ENCODE results near the gene PPP1R7. TPM values are rescaled to one million over a fixed set of nuclear protein-coding genes. Genes with fewer than 3 reads are reported as not detected.

The PPP1R7 gene
- total RNA-seq, 1 experiment from 2014 or later, result 43.9 TPM

DNA sequence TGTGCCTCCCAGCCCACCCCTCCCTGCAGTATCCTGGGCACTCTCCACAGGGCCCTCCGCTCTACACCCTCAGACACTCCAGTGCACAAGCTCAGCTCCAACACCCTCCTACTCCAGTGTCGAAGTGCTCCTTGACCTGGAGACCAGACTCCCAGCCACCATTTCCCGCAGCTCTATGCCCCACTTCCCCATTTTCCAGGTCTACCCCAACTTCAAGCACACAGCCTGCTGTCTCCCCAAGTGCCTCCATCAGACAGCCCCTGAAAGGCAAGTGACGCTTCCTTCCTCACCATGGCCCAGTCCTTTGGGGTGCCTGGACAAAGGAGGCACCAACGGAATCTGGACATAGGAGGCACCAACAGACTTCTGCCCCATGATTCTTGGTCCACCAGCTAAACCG lies 8.2 kb upstream of the PPP1R7 start:
- peak overlapping the region; percentile 6 for H3K27ac Mint-ChIP-seq (ENCODE audit: low read depth, unreplicated experiment)
- BruUV-seq (replicated peaks), result no TSS peak
- TF ChIP-seq, protein P1, sequence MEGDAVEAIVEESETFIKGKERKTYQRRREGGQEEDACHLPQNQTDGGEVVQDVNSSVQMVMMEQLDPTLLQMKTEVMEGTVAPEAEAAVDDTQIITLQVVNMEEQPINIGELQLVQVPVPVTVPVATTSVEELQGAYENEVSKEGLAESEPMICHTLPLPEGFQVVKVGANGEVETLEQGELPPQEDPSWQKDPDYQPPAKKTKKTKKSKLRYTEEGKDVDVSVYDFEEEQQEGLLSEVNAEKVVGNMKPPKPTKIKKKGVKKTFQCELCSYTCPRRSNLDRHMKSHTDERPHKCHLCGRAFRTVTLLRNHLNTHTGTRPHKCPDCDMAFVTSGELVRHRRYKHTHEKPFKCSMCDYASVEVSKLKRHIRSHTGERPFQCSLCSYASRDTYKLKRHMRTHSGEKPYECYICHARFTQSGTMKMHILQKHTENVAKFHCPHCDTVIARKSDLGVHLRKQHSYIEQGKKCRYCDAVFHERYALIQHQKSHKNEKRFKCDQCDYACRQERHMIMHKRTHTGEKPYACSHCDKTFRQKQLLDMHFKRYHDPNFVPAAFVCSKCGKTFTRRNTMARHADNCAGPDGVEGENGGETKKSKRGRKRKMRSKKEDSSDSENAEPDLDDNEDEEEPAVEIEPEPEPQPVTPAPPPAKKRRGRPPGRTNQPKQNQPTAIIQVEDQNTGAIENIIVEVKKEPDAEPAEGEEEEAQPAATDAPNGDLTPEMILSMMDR (IDR thresholded peaks at IDR 0.05; ENCODE audit: unreplicated experiment), result no peak

DNA sequence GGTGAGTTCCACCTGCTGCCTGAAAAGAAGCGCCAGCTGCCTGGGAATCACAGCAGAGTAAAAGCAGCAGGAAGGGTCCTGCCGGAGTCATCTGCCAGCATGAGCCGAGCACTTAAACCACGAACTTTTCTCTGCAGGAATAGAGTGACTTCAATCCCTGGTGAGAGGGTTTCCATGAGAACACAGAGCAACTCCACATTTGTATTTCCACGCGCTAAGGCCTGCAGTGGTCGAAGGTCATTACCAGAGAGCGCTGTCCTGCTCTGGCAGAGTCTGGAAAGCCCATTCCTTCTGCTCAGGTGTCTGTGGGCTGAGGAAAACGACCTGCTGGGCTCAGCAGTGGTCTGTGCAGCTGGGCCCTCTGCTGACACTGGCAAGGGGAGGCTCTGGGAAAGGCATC lies 7.7 kb upstream of the PPP1R7 start:
- Mint-ChIP-seq H3K27ac (ENCODE audit: low read depth, unreplicated experiment) (peak overlapping the region; percentile 6), H3K27me3 (ENCODE audit: insufficient read depth, unreplicated experiment) (no peaks in the 10 kb centered on the region), H3K36me3 (ENCODE audit: insufficient read depth, unreplicated experiment) (peaks cover 7% of the 10 kb centered on the region), H3K4me3 (ENCODE audit: unreplicated experiment) (no peak overlapping the region), H3K4me1 (ENCODE audit: insufficient read depth, unreplicated experiment) (no peaks in the 10 kb centered on the region), H3K9me3 (ENCODE audit: unreplicated experiment) (no peaks in the 10 kb centered on the region)
- intact Hi-C loops (cut with micrococcal nuclease), result no loop called here
- TF ChIP-seq, protein P1 (IDR thresholded peaks at IDR 0.05; ENCODE audit: unreplicated experiment), result no peak
- CTCF ChIA-PET, result interaction anchor here (0.6 kb wide), 2 partner anchors 31 to 245 kb away, joined by 4 to 5 read pairs; no protein-coding TSS in a partner anchor
- no peak for DNase-seq (ENCODE audit: unreplicated experiment)
- BruUV-seq (replicated peaks), result no TSS peak
- POLR2A ChIA-PET, result no interaction called here

More for the DNA sequence above, 8.2 kb upstream of the PPP1R7 start:
- no peaks in the 10 kb centered on the region for H3K4me1 Mint-ChIP-seq (ENCODE audit: insufficient read depth, unreplicated experiment)
- H3K27me3 Mint-ChIP-seq (ENCODE audit: insufficient read depth, unreplicated experiment), result no peaks in the 10 kb centered on the region
- DNase-seq (ENCODE audit: unreplicated experiment), result no peak
- intact Hi-C loops (cut with micrococcal nuclease), result no loop called here
- ChIA-PET CTCF (interaction anchor here (0.6 kb wide), 1 partner anchor 31 kb away, joined by 4 read pairs; no protein-coding TSS in a partner anchor), POLR2A (no interaction called here)
- H3K36me3 Mint-ChIP-seq (ENCODE audit: insufficient read depth, unreplicated experiment), result peaks cover 7% of the 10 kb centered on the region
- H3K9me3 Mint-ChIP-seq (ENCODE audit: unreplicated experiment), result no peaks in the 10 kb centered on the region
- no peak overlapping the region for H3K4me3 Mint-ChIP-seq (ENCODE audit: unreplicated experiment)

DNA sequence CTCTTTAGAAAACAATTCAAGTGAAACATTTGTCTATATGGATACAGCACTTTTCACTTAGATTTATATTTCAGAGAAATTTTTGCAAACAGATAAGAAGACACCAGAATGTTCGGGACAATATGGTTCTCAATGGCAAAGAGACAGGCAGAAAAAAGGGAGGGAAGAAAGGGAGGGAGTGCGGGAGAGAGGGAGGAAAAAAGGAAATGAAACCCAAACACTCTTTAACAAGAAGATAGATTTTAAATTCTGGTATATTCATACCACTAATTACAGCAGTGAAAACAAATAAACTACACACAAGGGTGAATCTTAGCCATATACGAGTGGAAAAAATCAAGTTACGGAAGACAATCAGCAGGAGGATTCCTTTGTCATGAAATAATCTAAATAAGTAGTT lies 4.0 kb upstream of the PPP1R7 start:
- no TSS peak for BruUV-seq (replicated peaks)
- Mint-ChIP-seq H3K4me3 (ENCODE audit: unreplicated experiment) (no peak overlapping the region), H3K36me3 (ENCODE audit: insufficient read depth, unreplicated experiment) (peaks cover 7% of the 10 kb centered on the region), H3K27me3 (ENCODE audit: insufficient read depth, unreplicated experiment) (no peaks in the 10 kb centered on the region), H3K27ac (ENCODE audit: low read depth, unreplicated experiment) (no peak overlapping the region), H3K4me1 (ENCODE audit: insufficient read depth, unreplicated experiment) (peaks cover 15% of the 10 kb centered on the region), H3K9me3 (ENCODE audit: unreplicated experiment) (no peaks in the 10 kb centered on the region)
- no peak for DNase-seq (ENCODE audit: unreplicated experiment)
- ChIA-PET POLR2A (no interaction called here), CTCF (no interaction called here)
- intact Hi-C loops (cut with micrococcal nuclease), result loop anchor here (5.0 kb wide), 1 partner anchor 294 kb away; no protein-coding TSS in a partner anchor
- TF ChIP-seq, protein P1 (IDR thresholded peaks at IDR 0.05; ENCODE audit: unreplicated experiment), result no peak

DNA sequence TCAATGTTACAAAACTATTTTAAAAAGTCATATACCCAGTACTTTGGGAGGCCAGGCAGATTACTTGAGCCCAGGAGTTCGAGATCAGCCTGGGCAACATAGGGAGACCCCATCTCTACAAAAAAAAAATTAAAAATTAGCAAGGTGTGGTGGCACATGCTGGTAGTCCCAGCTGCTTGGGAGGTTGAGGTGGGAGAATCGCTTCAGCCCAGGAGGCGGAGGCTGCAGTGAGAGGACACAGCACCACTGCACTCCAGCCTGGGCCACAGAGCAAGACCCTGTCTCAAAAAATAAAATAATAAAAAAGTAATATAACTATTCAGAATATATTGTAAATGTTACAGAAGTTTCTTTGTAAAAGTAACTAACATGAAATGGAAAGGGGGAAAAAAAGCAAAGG lies 2.9 kb upstream of the PPP1R7 start:
- DNase-seq (ENCODE audit: unreplicated experiment), result no peak
- Mint-ChIP-seq H3K4me3 (ENCODE audit: unreplicated experiment) (peak overlapping the region; percentile 95), H3K9me3 (ENCODE audit: unreplicated experiment) (no peaks in the 10 kb centered on the region), H3K27ac (ENCODE audit: low read depth, unreplicated experiment) (no peak overlapping the region), H3K4me1 (ENCODE audit: insufficient read depth, unreplicated experiment) (peaks cover 25% of the 10 kb centered on the region), H3K36me3 (ENCODE audit: insufficient read depth, unreplicated experiment) (peaks cover 12% of the 10 kb centered on the region), H3K27me3 (ENCODE audit: insufficient read depth, unreplicated experiment) (no peaks in the 10 kb centered on the region)
- intact Hi-C loops (cut with micrococcal nuclease), result loop anchor here (5.0 kb wide), 1 partner anchor 295 kb away; no protein-coding TSS in a partner anchor
- no TSS peak for BruUV-seq (replicated peaks)
- TF ChIP-seq, protein P1 (IDR thresholded peaks at IDR 0.05; ENCODE audit: unreplicated experiment), result no peak
- ChIA-PET POLR2A (interaction anchor here (0.7 to 1.4 kb wide), 3 partner anchors 45 to 680 kb away, joined by 3 to 4 read pairs (median 3); partner anchors contain the start of gene MTERF4), CTCF (no interaction called here)
